NCI-H187 treated with DMSO at 0.1 percent for 48 hours (cell line): Measurements from ENCODE around the gene RAMP1.

Source experiments
- DNase-seq: peaks from one replicate; lab custom pipeline; 2025; lab: John Stamatoyannopoulos, UW

Gene RAMP1

GRCh38 chr2:237951878-237952277, 92.5 kb downstream of the RAMP1 start:
- no peak for DNase-seq

GRCh38 chr2:237952851-237953250, 93.4 kb downstream of the RAMP1 start:
- DNase-seq: no peak

- DNase-seq: no peak
Measured at GRCh38 chr2:237955640-237956401, 96.4 kb downstream of the RAMP1 start.

- no peak for DNase-seq
Measured at GRCh38 chr2:237956402-237956736, 96.9 kb downstream of the RAMP1 start.

- no peak for DNase-seq
Measured at GRCh38 chr2:237961637-237962036, 102.2 kb downstream of the RAMP1 start.
